ENCODE measurements around the gene DDX19B.
"Not testable (repeated sequence)": the region's sequence is repeated elsewhere in the genome, so short reads cannot be mapped to it uniquely, and the experiment has no call there.

- not testable (repeated sequence) for TF ChIP-seq CTCF, POLR2A, POLR2AphosphoS5, EP300 (IDR thresholded peaks at IDR 0.05)
Observed at GRCh38 chr16:70292148-70292547, 6.8 kb upstream of the DDX19B start.
